HCT116 (cell line): ENCODE results near the gene NFIX. TPM values are rescaled to one million over a fixed set of nuclear protein-coding genes. Genes with fewer than 3 reads are reported as not detected.

Source experiments
- ATAC-seq: fragments of 200-7000 bp; cut with Tn5 transposase; 2 replicates; pipeline ENCODE4 v1.9.1; 2020; ENCODE audit warnings: mild to moderate bottlenecking, moderate library complexity
- BruUV-seq: library from RNA; stranded (reverse); fragments of 400-500 nt; replicated peaks from 2 replicates; lab custom pipeline; 2021; lab: Mats Ljungman, UMichigan
- CTCF ChIA-PET: fragments of 300-600 bp; sonication (Branson Sonifier 250); formaldehyde crosslinking; loops from one replicate; lab custom pipeline; 2021; ENCODE audit warnings: antibody characterized with exemption; lab: Charles Lee
- POLR2A ChIA-PET: fragments of 300-600, 350-600 bp; sonication (Branson Sonifier 250); formaldehyde crosslinking; loops from one replicate; lab custom pipeline; 2021; ENCODE audit warnings: antibody characterized with exemption; lab: Charles Lee
- RAD21 ChIA-PET, 2 experiments: fragments of 300-600 bp; sonication (Branson Sonifier 250); formaldehyde crosslinking; loops; one replicate each; lab custom pipeline; 2023; ENCODE audit warnings: low total read pairs in 2 of 2; ENCODE audit not compliant: uncharacterized antibody in 2 of 2, unreplicated experiment in 2 of 2, low non-redundant PET in 1 of 2; lab: Charles Lee
- DNase-seq: peaks from one replicate; pipeline ENCODE4 v3.0.0-alpha.2; 2010; ENCODE audit warnings: low read depth, low spot score
- H2AFZ ChIP-seq: fragments of 200-600 bp; shearing (Covaris generic), sonication (generic); 2 replicates; pipeline ENCODE4 v1.6.1; 2017; ENCODE audit warnings: low read depth, mixed run types, mixed read lengths, antibody characterized with exemption, low read length; ENCODE audit not compliant: poor library complexity, severe bottlenecking
- H3K27ac ChIP-seq: 2 replicates; pipeline ENCODE4 v1.5.1; 2012; ENCODE audit warnings: low read depth, low read length
- H3K27me3 ChIP-seq: fragments of 200-600 bp; sonication (generic); 2 replicates; pipeline ENCODE4 v1.6.1; 2016; ENCODE audit warnings: mixed run types, low read length, mixed read lengths; ENCODE audit not compliant: insufficient read depth
- H3K36me3 ChIP-seq, 2 experiments: fragments of 200-500 bp in 1 of 2; fragments of 200-600 bp in 1 of 2; sonication (Bioruptor generic) in 1 of 2; sonication (generic) in 1 of 2; 2 replicates each; pipeline versions ENCODE4 v1.5.1 to v1.6.1; 2014 to 2016; ENCODE audit warnings: low read length in 2 of 2, inconsistent platforms in 1 of 2, mixed read lengths in 1 of 2, mixed run types in 1 of 2; ENCODE audit not compliant: insufficient read depth in 2 of 2, control insufficient read depth in 1 of 2
- H3K4me1 ChIP-seq, 2 experiments: fragments of 200-600 bp in 1 of 2; sonication (generic) in 1 of 2; 2 replicates each; pipeline versions ENCODE4 v1.5.1 to v1.6.1; 2012 to 2017; ENCODE audit warnings: low read length in 2 of 2, inconsistent platforms in 1 of 2, mild to moderate bottlenecking in 1 of 2, mixed read lengths in 1 of 2, mixed run types in 1 of 2, moderate library complexity in 1 of 2; ENCODE audit not compliant: insufficient read depth in 2 of 2, control insufficient read depth in 1 of 2
- H3K4me2 ChIP-seq: fragments of 200-600 bp; sonication (generic); 2 replicates; pipeline ENCODE4 v1.6.1; 2017; ENCODE audit warnings: mixed run types, low read length, mixed read lengths
- H3K4me3 ChIP-seq, 2 experiments: fragments of 200-600 bp in 1 of 2; sonication (generic) in 1 of 2; replicated peaks in 1 of 2; 2 replicates each; pipeline ENCODE4 v1.5.1; 2011 to 2016; ENCODE audit warnings: low read length in 2 of 2, control low read depth in 1 of 2, low read depth in 1 of 2, mild to moderate bottlenecking in 1 of 2, mixed read lengths in 1 of 2, mixed run types in 1 of 2
- H3K79me2 ChIP-seq: fragments of 200-600 bp; sonication (generic); 2 replicates; pipeline ENCODE4 v1.6.1; 2017; ENCODE audit warnings: mild to moderate bottlenecking, mixed run types, low read length, moderate library complexity, mixed read lengths; ENCODE audit not compliant: insufficient read depth
- H3K9ac ChIP-seq: fragments of 200-600 bp; sonication (generic); 2 replicates; pipeline ENCODE4 v1.6.1; 2016; ENCODE audit warnings: low read length, mixed read lengths
- H3K9me2 ChIP-seq: fragments of 200-600 bp; sonication (generic), shearing (Covaris generic); 2 replicates; pipeline ENCODE4 v1.6.1; 2017; ENCODE audit warnings: mixed run types, mild to moderate bottlenecking, moderate library complexity; ENCODE audit not compliant: insufficient read depth
- H3K9me3 ChIP-seq, 2 experiments: fragments of 200-500 bp in 1 of 2; fragments of 200-600 bp in 1 of 2; sonication (Bioruptor generic) in 1 of 2; sonication (generic) in 1 of 2; 2 replicates each; pipeline ENCODE4 v1.6.1; 2014 to 2017; ENCODE audit warnings: low read length in 2 of 2, mixed read lengths in 2 of 2, inconsistent platforms in 1 of 2, low read depth in 1 of 2, mild to moderate bottlenecking in 1 of 2, mixed run types in 1 of 2, moderate library complexity in 1 of 2; ENCODE audit not compliant: control insufficient read depth in 1 of 2, insufficient read depth in 1 of 2
- H4K20me1 ChIP-seq: fragments of 200-600 bp; sonication (generic), shearing (Covaris generic); 2 replicates; pipeline ENCODE4 v1.6.1; 2017; ENCODE audit warnings: mixed run types, mild to moderate bottlenecking, moderate library complexity; ENCODE audit not compliant: insufficient read depth
- EGR1 ChIP-seq: IDR thresholded peaks from 2 replicates; pipeline ENCODE4 v1.6.1; 2012; ENCODE audit warnings: low read depth
- ELF1 ChIP-seq: IDR thresholded peaks from 2 replicates; pipeline ENCODE4 v1.6.1; 2012; ENCODE audit warnings: low read depth, borderline replicate concordance
- FOSL1 ChIP-seq: IDR thresholded peaks from 2 replicates; pipeline ENCODE4 v1.6.1; 2012; ENCODE audit warnings: low read depth
- JUND ChIP-seq: IDR thresholded peaks from 2 replicates; pipeline ENCODE4 v1.6.1; 2012
- POLR2A ChIP-seq: IDR thresholded peaks from 2 replicates; pipeline ENCODE4 v1.7.0; 2011; ENCODE audit warnings: borderline replicate concordance; ENCODE audit not compliant: insufficient read depth, insufficient read length; ENCODE audit errors: extremely low read depth
- RAD21 ChIP-seq: IDR thresholded peaks from 2 replicates; pipeline ENCODE4 v1.6.1; 2012; ENCODE audit warnings: low read depth, mild to moderate bottlenecking
- SIN3A ChIP-seq: IDR thresholded peaks from 2 replicates; pipeline ENCODE4 v1.6.1; 2012; ENCODE audit warnings: low read depth
- intact Hi-C: fragments of 100-400 bp; cut with micrococcal nuclease; formaldehyde crosslinking; loops from 2 replicates; pipeline ENCODE4 v1.10.0; 2022
- total RNA-seq: library from RNA; stranded (reverse); gene quantifications from one replicate; pipeline ENCODE4 v1.2.1, GENCODE V29; 2021; ENCODE audit not compliant: unreplicated experiment
- TF ChIP-seq, protein P1 (sequence below): IDR thresholded peaks from 2 replicates; pipeline ENCODE4 v1.6.1; 2012
- TF ChIP-seq, protein P2 (sequence below): IDR thresholded peaks from 2 replicates; pipeline ENCODE4 v1.6.1; 2012; ENCODE audit warnings: low read depth
- TF ChIP-seq, protein P3 (sequence below): IDR thresholded peaks from 2 replicates; pipeline ENCODE4 v1.6.1; 2012

Gene NFIX
- total RNA-seq, 1 experiment from 2014 or later = 34.8 TPM

DNA sequence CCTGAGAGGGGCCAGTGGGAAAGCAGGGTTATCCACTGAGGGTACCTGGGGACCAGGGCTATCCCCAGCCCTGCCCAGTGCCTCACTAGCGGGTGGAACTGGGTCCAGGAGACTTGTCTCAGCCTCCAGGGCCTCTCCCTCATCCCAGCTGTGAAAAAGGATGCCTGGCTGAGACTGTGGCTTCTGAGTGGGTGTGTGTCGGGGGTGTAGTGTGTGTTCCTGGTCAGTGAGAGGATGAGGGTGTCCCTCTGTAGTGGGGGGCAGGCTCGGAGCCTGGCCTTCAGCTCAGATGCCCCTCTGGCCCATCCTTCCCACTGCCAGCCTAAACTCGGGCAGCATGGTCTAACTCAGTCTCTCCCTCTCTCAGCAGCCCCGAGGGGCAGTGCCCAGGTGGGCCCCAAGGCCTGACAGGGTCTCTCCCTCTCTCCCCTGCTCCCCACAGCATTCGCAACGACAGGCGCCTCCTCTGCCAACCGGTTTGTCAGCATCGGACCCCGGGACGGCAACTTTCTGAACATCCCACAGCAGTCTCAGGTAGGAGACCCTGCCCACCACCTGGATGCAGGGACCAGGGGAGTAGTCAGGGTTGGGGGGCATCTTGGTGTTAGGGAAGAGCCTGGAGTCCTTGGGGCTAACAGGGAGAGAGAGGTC is 94.7 kb downstream of the NFIX start (continued):
- TF ChIP-seq, protein P1, sequence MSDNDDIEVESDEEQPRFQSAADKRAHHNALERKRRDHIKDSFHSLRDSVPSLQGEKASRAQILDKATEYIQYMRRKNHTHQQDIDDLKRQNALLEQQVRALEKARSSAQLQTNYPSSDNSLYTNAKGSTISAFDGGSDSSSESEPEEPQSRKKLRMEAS = no peak
- TF ChIP-seq, protein P2, sequence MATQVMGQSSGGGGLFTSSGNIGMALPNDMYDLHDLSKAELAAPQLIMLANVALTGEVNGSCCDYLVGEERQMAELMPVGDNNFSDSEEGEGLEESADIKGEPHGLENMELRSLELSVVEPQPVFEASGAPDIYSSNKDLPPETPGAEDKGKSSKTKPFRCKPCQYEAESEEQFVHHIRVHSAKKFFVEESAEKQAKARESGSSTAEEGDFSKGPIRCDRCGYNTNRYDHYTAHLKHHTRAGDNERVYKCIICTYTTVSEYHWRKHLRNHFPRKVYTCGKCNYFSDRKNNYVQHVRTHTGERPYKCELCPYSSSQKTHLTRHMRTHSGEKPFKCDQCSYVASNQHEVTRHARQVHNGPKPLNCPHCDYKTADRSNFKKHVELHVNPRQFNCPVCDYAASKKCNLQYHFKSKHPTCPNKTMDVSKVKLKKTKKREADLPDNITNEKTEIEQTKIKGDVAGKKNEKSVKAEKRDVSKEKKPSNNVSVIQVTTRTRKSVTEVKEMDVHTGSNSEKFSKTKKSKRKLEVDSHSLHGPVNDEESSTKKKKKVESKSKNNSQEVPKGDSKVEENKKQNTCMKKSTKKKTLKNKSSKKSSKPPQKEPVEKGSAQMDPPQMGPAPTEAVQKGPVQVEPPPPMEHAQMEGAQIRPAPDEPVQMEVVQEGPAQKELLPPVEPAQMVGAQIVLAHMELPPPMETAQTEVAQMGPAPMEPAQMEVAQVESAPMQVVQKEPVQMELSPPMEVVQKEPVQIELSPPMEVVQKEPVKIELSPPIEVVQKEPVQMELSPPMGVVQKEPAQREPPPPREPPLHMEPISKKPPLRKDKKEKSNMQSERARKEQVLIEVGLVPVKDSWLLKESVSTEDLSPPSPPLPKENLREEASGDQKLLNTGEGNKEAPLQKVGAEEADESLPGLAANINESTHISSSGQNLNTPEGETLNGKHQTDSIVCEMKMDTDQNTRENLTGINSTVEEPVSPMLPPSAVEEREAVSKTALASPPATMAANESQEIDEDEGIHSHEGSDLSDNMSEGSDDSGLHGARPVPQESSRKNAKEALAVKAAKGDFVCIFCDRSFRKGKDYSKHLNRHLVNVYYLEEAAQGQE = no peak
- TF ChIP-seq SIN3A (no peak), FOSL1 (no peak)
- TF ChIP-seq, protein P3, sequence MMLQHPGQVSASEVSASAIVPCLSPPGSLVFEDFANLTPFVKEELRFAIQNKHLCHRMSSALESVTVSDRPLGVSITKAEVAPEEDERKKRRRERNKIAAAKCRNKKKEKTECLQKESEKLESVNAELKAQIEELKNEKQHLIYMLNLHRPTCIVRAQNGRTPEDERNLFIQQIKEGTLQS = no peak

DNA sequence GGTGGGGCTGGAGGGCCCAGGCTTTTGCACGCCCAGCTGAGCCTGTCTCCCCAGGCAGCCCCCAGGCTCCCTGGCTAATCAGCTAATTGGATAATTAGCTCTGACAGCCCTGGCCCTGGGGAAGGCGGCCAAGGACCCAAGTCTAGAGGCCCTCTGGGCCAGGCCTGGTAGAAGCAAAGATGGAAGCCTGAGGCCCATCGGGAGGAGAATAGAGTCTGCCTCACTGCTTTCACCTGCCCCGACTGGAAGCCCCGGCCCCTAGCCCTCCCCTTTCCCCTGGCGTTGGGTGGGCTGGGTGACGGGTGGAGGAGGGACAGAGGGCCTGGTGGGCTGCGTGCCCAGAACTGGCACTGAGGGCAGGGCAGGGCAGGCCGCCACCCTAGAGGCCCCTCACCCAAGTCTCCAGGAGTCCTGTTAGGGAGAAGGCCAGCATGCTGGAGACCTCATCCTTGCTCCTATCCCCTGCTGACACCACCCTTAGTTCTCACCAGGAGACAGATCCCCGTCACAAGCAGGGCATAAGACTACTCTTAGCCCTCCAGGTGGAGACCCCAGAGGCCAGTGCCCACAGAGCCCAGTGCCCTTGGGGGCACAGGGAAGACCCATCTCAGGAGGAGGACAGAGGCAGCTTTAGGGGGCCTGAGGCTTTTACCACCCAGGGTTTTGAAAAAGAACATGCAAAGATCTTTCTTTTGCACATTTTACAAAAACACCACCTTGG is 95.4 kb downstream of the NFIX start:
- no peaks in the 10 kb centered on the region for H3K79me2 ChIP-seq
- DNase-seq = no peak
- POLR2A ChIA-PET = no interaction called here
- no peak overlapping the region for H3K9ac ChIP-seq
- H3K4me3 ChIP-seq = no peak overlapping the region
- H4K20me1 ChIP-seq = no peaks in the 10 kb centered on the region
- H2AFZ ChIP-seq = no peak overlapping the region
- TF ChIP-seq RAD21 (no peak), EGR1 (no peak), ELF1 (no peak), JUND (no peak), POLR2A (no peak)
- TF ChIP-seq, all 23 proteins: peak for 0
- H3K27ac ChIP-seq = no peak overlapping the region
- ChIA-PET RAD21 (no interaction called here), CTCF (interaction anchor here (1.5 to 6.6 kb wide), 4 partner anchors 29 to 125 kb away, joined by 6 to 94 read pairs (median 8); no protein-coding TSS in a partner anchor)
- no peak for ATAC-seq
- H3K4me2 ChIP-seq = no peak overlapping the region
- no peaks in the 10 kb centered on the region for H3K9me2 ChIP-seq
- no peaks in the 10 kb centered on the region for H3K36me3 ChIP-seq
- no peaks in the 10 kb centered on the region for H3K9me3 ChIP-seq
- peaks cover 6 to 10% of the 10 kb centered on the region in 2 experiments; a peak in 3 of 4 replicates for H3K4me1 ChIP-seq
- intact Hi-C loops = loop anchor here (5.0 kb wide), 1 partner anchor 58 kb away; no protein-coding TSS in a partner anchor
- BruUV-seq = no TSS peak
- H3K27me3 ChIP-seq = no peaks in the 10 kb centered on the region
